B cell (primary cell): Measurements from ENCODE around the gene DDHD1. TPM values are rescaled to one million over a fixed set of nuclear protein-coding genes. Genes with fewer than 3 reads are reported as not detected.

Experiments used
- ATAC-seq: fragments of 200-7000 bp; cut with Tn5 transposase; one replicate; pipeline ENCODE4 v1.10.0; 2021; ENCODE audit warnings: low read depth, mild to moderate bottlenecking, moderate number of reproducible peaks, moderate library complexity
- CTCF ChIA-PET: fragments of 350-600 bp; sonication (Branson Sonifier 250); formaldehyde crosslinking; loops from one replicate; lab custom pipeline; 2021; ENCODE audit warnings: antibody characterized with exemption, inconsistent platforms; lab: Charles Lee
- POLR2A ChIA-PET: fragments of 350-600 bp; sonication (Branson Sonifier 250); formaldehyde crosslinking; loops from one replicate; lab custom pipeline; 2021; ENCODE audit warnings: antibody characterized with exemption; lab: Charles Lee
- DNase-seq: peaks from one replicate; pipeline ENCODE4 v3.0.0; 2013
- H2AFZ ChIP-seq: 2 replicates; pipeline ENCODE4 v1.6.1; 2012; ENCODE audit warnings: mild to moderate bottlenecking, low read depth, low read length; ENCODE audit not compliant: insufficient read depth, poor library complexity, severe bottlenecking
- H3K27ac ChIP-seq, 2 donors: 1 replicate in 1 of 2; 2 replicates in 1 of 2; pipeline ENCODE4 v1.5.1; 2012 to 2013; ENCODE audit warnings: low read length in 2 of 2, mild to moderate bottlenecking in 2 of 2, moderate library complexity in 1 of 2
- H3K27me3 ChIP-seq, 4 experiments: fragments of 200-600 bp in 1 of 4; sonication (generic) in 1 of 4; replicated peaks in 1 of 4; 1 replicate in 2 of 4; 2 replicates in 2 of 4; pipeline versions ENCODE4 v1.6.1 to v1.7.0; 2013 to 2016; ENCODE audit warnings: low read length in 3 of 4, mild to moderate bottlenecking in 2 of 4, mixed read lengths in 1 of 4, moderate library complexity in 1 of 4; ENCODE audit not compliant: insufficient read depth in 4 of 4, control insufficient read depth in 3 of 4; ENCODE audit errors: control extremely low read depth in 1 of 4
- H3K36me3 ChIP-seq, 2 experiments: replicated peaks in 1 of 2; 1 replicate in 1 of 2; 2 replicates in 1 of 2; pipeline versions ENCODE4 v1.6.1 to v1.7.1; 2013; ENCODE audit warnings: low read length in 1 of 2; ENCODE audit not compliant: insufficient read depth in 2 of 2, control insufficient read depth in 1 of 2; ENCODE audit errors: control extremely low read depth in 1 of 2, extremely low read depth in 1 of 2
- H3K4me1 ChIP-seq, 2 donors: fragments of 200-600 bp in 1 of 2; sonication (generic) in 1 of 2; 1 replicate in 1 of 2; 2 replicates in 1 of 2; pipeline versions ENCODE4 v1.5.1 to v1.6.1; 2013 to 2017; ENCODE audit warnings: low read length in 2 of 2; ENCODE audit not compliant: control insufficient read depth in 2 of 2, insufficient read depth in 2 of 2
- H3K4me2 ChIP-seq: replicated peaks from 2 replicates; pipeline ENCODE3; 2012; ENCODE audit warnings: mild to moderate bottlenecking, low read depth, low read length; ENCODE audit not compliant: poor library complexity, severe bottlenecking
- H3K4me3 ChIP-seq, 5 experiments: fragments of 200-600 bp in 1 of 5; sonication (generic) in 1 of 5; 1 replicate in 3 of 5; 2 replicates in 2 of 5; pipeline versions ENCODE4 v1.5.1 to v1.7.0; 2011 to 2016; ENCODE audit warnings: low read length in 4 of 5, mild to moderate bottlenecking in 4 of 5, low read depth in 2 of 5, control low read depth in 1 of 5, moderate library complexity in 1 of 5; ENCODE audit not compliant: insufficient read depth in 1 of 5; ENCODE audit errors: control extremely low read depth in 1 of 5, extremely low read depth in 1 of 5
- H3K79me2 ChIP-seq: fragments of 200-600 bp; sonication (generic); one replicate; pipeline ENCODE4 v1.6.0; 2016; ENCODE audit warnings: low read length; ENCODE audit not compliant: control insufficient read depth, insufficient read depth
- H3K9ac ChIP-seq: fragments of 200-600 bp; sonication (generic); 2 replicates; pipeline ENCODE4 v1.6.1; 2017; ENCODE audit warnings: mild to moderate bottlenecking, low read length, moderate library complexity
- H3K9me3 ChIP-seq, 3 donors: one replicate each; pipeline versions ENCODE4 v1.6.1 to v1.7.1; 2013; ENCODE audit warnings: low read length in 2 of 3; ENCODE audit not compliant: control insufficient read depth in 2 of 3, insufficient read depth in 1 of 3; ENCODE audit errors: control extremely low read depth in 1 of 3
- H4K20me1 ChIP-seq: 2 replicates; pipeline ENCODE4 v1.6.0; 2012; ENCODE audit warnings: mild to moderate bottlenecking, low read length; ENCODE audit not compliant: insufficient read depth, control insufficient read depth, poor library complexity, severe bottlenecking
- H3K27ac Mint-ChIP-seq: one replicate; pipeline ENCODE4 v1.8.0; 2021; ENCODE audit warnings: mixed read lengths
- H3K27me3 Mint-ChIP-seq: one replicate; pipeline ENCODE4 v1.8.0; 2021; ENCODE audit warnings: mixed read lengths
- H3K4me1 Mint-ChIP-seq: one replicate; pipeline ENCODE4 v1.8.0; 2021; ENCODE audit warnings: mixed read lengths
- H3K4me3 Mint-ChIP-seq: one replicate; pipeline ENCODE4 v1.8.0; 2021; ENCODE audit warnings: mixed read lengths
- H3K9me3 Mint-ChIP-seq: one replicate; pipeline ENCODE4 v1.8.0; 2022; ENCODE audit warnings: mixed read lengths; ENCODE audit not compliant: insufficient read depth
- CTCF ChIP-seq: fragments of 200-600 bp; IDR thresholded peaks from one replicate; pipeline ENCODE4 v1.8.0; 2022; ENCODE audit warnings: antibody characterized with exemption, mild to moderate bottlenecking
- EZH2 ChIP-seq: IDR thresholded peaks from 2 replicates; pipeline ENCODE4 v1.6.1; 2012; ENCODE audit warnings: borderline replicate concordance, low read depth, mild to moderate bottlenecking, moderate library complexity, low read length; ENCODE audit not compliant: insufficient read depth, poor library complexity, severe bottlenecking
- WGBS: methylation state at CpG from one replicate; pipeline ENCODE4 v1.1.5; 2013; ENCODE audit warnings: missing lambda C conversion rate; ENCODE audit not compliant: insufficient coverage; 5-methylcytosine and 5-hydroxymethylcytosine counted together
- intact Hi-C: fragments of 100-400 bp; cut with micrococcal nuclease; formaldehyde crosslinking; loops from one replicate; pipeline ENCODE4 v1.10.0; 2022
- polyA plus RNA-seq: library from polyadenylated mRNA; depleted of rRNA; stranded (reverse); fragments of >200 nt; gene quantifications from 2 replicates; pipeline ENCODE4 v1.2.3, GENCODE V29; 2012
- small RNA-seq: library from RNA; depleted of rRNA; stranded (forward); fragments of <200 nt; gene quantifications from one replicate; pipeline ENCODE3, GENCODE V24; 2012; ENCODE audit warnings: low replicate concordance, low read depth; ENCODE audit not compliant: insufficient read length
- total RNA-seq, 2 donors: library from RNA; stranded (reverse); fragments of 120-200 nt in 1 of 2; gene quantifications; 1 replicate in 1 of 2; 2 replicates in 1 of 2; pipeline versions ENCODE4 v1.2.3 to v1.2.4, GENCODE V29; 2013 to 2022

DDHD1 gene
- total and polyA plus RNA-seq, 2 donors (not counting 1 experiment from before 2014, with no cell fraction given) = 7.1 to 75.4 TPM

GRCh38 chr14:52987042-52987441 lies 166.1 kb downstream of the DDHD1 start:
- H3K27ac ChIP-seq = no peak overlapping the region
- H3K4me3 ChIP-seq = no peak overlapping the region
- no peaks in the 10 kb centered on the region for H3K79me2 ChIP-seq
- H3K9me3 Mint-ChIP-seq = no peaks in the 10 kb centered on the region
- H4K20me1 ChIP-seq = no peaks in the 10 kb centered on the region
- no peaks in the 10 kb centered on the region for H3K4me1 Mint-ChIP-seq
- no peak overlapping the region for H3K9ac ChIP-seq
- no peak overlapping the region for H3K27ac Mint-ChIP-seq
- ChIA-PET CTCF (no interaction called here), POLR2A (no interaction called here)
- peaks cover 6% of the 10 kb centered on the region for H3K27me3 Mint-ChIP-seq
- no peaks in the 10 kb centered on the region for H3K27me3 ChIP-seq
- no peaks in the 10 kb centered on the region for H3K9me3 ChIP-seq
- DNase-seq (no peak), ATAC-seq (no peak)
- no CpG with 5 or more reads among the region's 2 CpGs for WGBS
- TF ChIP-seq CTCF (no peak), EZH2 (no peak)
- intact Hi-C loops = no loop called here
- H3K4me2 ChIP-seq = no peak overlapping the region
- no peaks in the 10 kb centered on the region for H3K4me1 ChIP-seq
- H3K36me3 ChIP-seq = no peaks in the 10 kb centered on the region
- H2AFZ ChIP-seq = no peak overlapping the region
- no peak overlapping the region for H3K4me3 Mint-ChIP-seq

Small RNA genes lying within 50 kb of the gene (small RNA-seq; reads per million reads assigned to genes)
- not detected for gene AL352979.1

Other genes starting within 250 kb of the DDHD1 start
- 0.05 TPM in 1 of 2 replicates, not detected in the other for gene FERMT2, start 202.3 kb downstream of the DDHD1 start, total RNA-seq
- gene FERMT2, start 202.3 kb downstream of the DDHD1 start, polyA plus RNA-seq = 0.19 TPM in 1 of 2 replicates, not detected in the other